HG03378 (cell line): Measurements from ENCODE around the gene DPY19L1.
"Not testable (repeated sequence)": the region's sequence is repeated elsewhere in the genome, so short reads cannot be mapped to it uniquely, and the experiment has no call there.

ENCODE experiments used
- ATAC-seq: cut with Tn5 transposase; IDR thresholded peaks from one replicate; pipeline ENCODE4 v1.9.1; 2021; ENCODE audit warnings: mild to moderate bottlenecking, moderate library complexity; ENCODE audit not compliant: unreplicated experiment

DPY19L1 gene

GRCh38 chr7:35037211-35037525 lies at the start of gene DPY19L1:
Gene DPY19L1, minus strand, starts transcription at chr7:35037485. Its CDS starts 91 bp downstream, at chr7:35037394.
- ATAC-seq: peak; percentile 19

- ATAC-seq: not testable (repeated sequence)
Observed at GRCh38 chr7:35079517-35079916, 42.2 kb upstream of the DPY19L1 start.

- not testable (repeated sequence) for ATAC-seq
Observed at GRCh38 chr7:35074008-35074407, 36.7 kb upstream of the DPY19L1 start.

GRCh38 chr7:35072950-35073827 lies 35.9 kb upstream of the DPY19L1 start:
- peak; percentile 72 for ATAC-seq

- ATAC-seq: not testable (repeated sequence)
Observed at GRCh38 chr7:35069084-35069483, 31.8 kb upstream of the DPY19L1 start.

- ATAC-seq: not testable (repeated sequence)
Observed at GRCh38 chr7:35065382-35065781, 28.1 kb upstream of the DPY19L1 start.

- ATAC-seq: not testable (repeated sequence)
Observed at GRCh38 chr7:35058571-35058970, 21.3 kb upstream of the DPY19L1 start.

- ATAC-seq: not testable (repeated sequence)
Observed at GRCh38 chr7:35057505-35058451, 20.5 kb upstream of the DPY19L1 start.

GRCh38 chr7:35055733-35056132 lies 18.4 kb upstream of the DPY19L1 start:
- ATAC-seq: not testable (repeated sequence)

- ATAC-seq: not testable (repeated sequence)
Observed at GRCh38 chr7:35053488-35054175, 16.3 kb upstream of the DPY19L1 start.

GRCh38 chr7:35048390-35048789 lies 11.1 kb upstream of the DPY19L1 start:
- ATAC-seq: not testable (repeated sequence)

- ATAC-seq: not testable (repeated sequence)
Observed at GRCh38 chr7:35047912-35048305, 10.6 kb upstream of the DPY19L1 start.

GRCh38 chr7:35047263-35047911 lies 10.1 kb upstream of the DPY19L1 start:
- ATAC-seq: not testable (repeated sequence)

- not testable (repeated sequence) for ATAC-seq
Observed at GRCh38 chr7:35043301-35043700, 6.0 kb upstream of the DPY19L1 start.

GRCh38 chr7:35040906-35041305 lies 3.6 kb upstream of the DPY19L1 start:
- no peak for ATAC-seq

GRCh38 chr7:35039343-35039742 lies 2.1 kb upstream of the DPY19L1 start:
- ATAC-seq: no peak

GRCh38 chr7:35038354-35038753 lies 1.1 kb upstream of the DPY19L1 start:
- no peak for ATAC-seq

GRCh38 chr7:35037526-35038341 lies 449 bp upstream of the DPY19L1 start:
- ATAC-seq: peak; percentile 72

- ATAC-seq: no peak
Observed at GRCh38 chr7:35036361-35037171, 719 bp downstream of the DPY19L1 start.
